ENCODE results near the gene TSKS.
A peak's percentile ranks its signal among the peaks of the same experiment; 100 is the strongest.

The TSKS gene

DNA sequence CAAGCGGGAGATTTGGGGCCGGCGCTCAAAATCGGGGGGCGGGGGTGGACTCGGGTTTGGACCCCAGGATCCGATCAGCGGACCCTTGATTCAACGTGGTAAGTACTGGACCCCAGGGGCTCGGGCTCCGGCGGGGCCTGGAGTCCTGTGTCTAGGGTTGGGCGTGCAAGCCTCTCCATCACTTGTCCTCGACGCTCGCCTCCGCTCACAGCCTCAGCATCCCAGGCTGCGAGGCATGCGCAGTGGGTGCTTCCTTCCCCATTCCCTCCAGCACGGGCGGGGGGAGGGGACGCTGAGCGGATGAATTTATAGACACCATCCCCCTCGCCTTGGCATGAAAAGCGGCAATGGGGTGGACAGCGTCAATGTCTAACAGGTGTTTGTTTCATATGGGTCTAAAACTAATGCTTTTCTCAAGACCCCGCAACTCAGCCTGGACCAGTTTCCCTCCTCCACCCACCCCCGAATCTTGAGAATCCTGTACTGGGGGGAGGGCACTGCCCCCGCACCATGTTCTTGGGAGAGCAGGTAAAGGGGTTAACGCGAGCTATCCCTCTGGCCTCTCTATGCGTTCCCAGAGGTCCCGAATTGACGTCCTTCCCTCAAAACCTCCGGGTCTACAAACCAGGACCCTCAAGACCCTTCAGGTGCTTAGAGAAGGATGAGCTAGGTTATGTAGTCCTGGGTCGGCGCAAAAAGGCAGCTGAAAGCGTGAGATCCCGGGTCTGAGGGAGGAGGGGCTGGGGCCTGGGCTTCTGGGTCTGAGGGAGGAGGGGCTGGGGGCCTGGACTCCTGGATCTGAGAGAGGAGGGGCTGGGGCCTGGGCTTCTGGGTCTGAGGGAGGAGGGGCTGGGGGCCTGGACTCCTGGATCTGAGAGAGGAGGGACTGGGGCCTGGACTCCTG is 71.6 kb downstream of the TSKS start:
- H3K36me3 ChIP-seq: peaks cover under 1 to 18% (median 17%) of the 10 kb centered on the region in 3 donors
- H3K27me3 ChIP-seq: peaks cover 0 to 23% of the 10 kb centered on the region in 2 donors
- H3K4me3 ChIP-seq: peak overlapping the region; percentile 46 to 54
- TF ChIP-seq CTCF (IDR thresholded peaks at IDR 0.05): no peak
- H3K27ac ChIP-seq: peak overlapping the region in 1 of 2 donors; percentile 54
- peak in 1 of 2 donors; percentile 57 for DNase-seq
- intact Hi-C loops (cut with DNase I; ENCODE audit: low total_unique reads): no loop called here
- H3K9me3 ChIP-seq: no peaks in the 10 kb centered on the region
- H3K4me1 ChIP-seq: peaks cover 0 to 31% (median 25%) of the 10 kb centered on the region in 4 donors

GRCh38 chr19:49690656-49691242 is 72.4 kb downstream of the TSKS start, which contains the start of gene CPT1C:
CPT1C (plus strand) TSS chr19:49691116; CDS start chr19:49692253, 1,137 bp downstream.
- intact Hi-C loops (cut with DNase I; ENCODE audit: low total_unique reads): no loop called here
- peaks cover 8 to 25% (median 24%) of the 10 kb centered on the region in 3 donors for H3K36me3 ChIP-seq
- H3K4me1 ChIP-seq: peaks cover 0 to 31% (median 25%) of the 10 kb centered on the region in 4 donors
- H3K9me3 ChIP-seq: no peaks in the 10 kb centered on the region
- peak within 1 kb of the TSS; percentile 29 to 54 for H3K27ac ChIP-seq
- peak within 1 kb of the TSS; percentile 46 to 54 for H3K4me3 ChIP-seq
- H3K27me3 ChIP-seq: peaks cover 0 to 23% of the 10 kb centered on the region in 2 donors
- DNase-seq: peak; percentile 75 to 86
- no peak for TF ChIP-seq CTCF (IDR thresholded peaks at IDR 0.05)

DNA sequence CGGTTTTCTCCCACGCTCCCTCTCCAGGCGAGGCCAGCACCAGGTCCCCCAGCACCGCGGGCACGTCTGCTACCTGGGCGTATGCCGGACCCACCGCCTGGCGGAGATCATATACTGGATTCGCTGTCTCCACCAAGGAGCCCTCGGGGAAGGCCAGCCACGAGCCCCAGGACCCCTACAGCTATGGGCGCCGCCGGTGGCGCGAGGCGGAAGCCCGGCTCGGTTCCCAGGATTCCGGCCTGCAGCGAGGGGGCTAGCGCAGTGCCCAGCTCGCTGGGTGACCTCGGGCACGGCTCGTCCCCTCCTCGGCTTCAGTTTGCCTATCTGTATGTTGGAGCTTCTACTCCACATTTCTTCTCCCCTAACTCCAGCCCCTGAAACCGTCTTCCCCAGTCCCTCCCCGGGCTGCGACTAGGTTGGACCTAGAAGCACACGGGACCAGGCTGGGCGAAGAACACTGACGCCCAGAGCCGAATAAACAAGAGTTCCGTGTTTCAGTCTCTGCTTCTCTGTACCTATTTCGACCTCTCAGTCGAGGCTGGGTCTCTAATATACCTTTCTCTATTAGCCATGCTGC is 72.9 kb downstream of the TSKS start:
- Histone ChIP-seq H3K4me1 (peaks cover 0 to 31% (median 25%) of the 10 kb centered on the region in 4 donors), H3K9me3 (no peaks in the 10 kb centered on the region), H3K27me3 (peaks cover 0 to 23% of the 10 kb centered on the region in 2 donors), H3K4me3 (peak overlapping the region; percentile 46 to 54), H3K27ac (peak overlapping the region; percentile 29 to 54), H3K36me3 (peaks cover 12 to 31% (median 29%) of the 10 kb centered on the region in 3 donors)
- no peak for TF ChIP-seq CTCF (IDR thresholded peaks at IDR 0.05)
- DNase-seq: no peak
- intact Hi-C loops (cut with DNase I; ENCODE audit: low total_unique reads): no loop called here
